LNCAP (cell line): ENCODE measurements around the gene SPDYC.

Source experiments
- TF ChIP-seq, protein P1 (sequence below): fragments of 450-650 bp; IDR thresholded peaks from 2 replicates; pipeline ENCODE4 v1.5.1; 2017; ENCODE audit warnings: mild to moderate bottlenecking

The SPDYC gene

DNA sequence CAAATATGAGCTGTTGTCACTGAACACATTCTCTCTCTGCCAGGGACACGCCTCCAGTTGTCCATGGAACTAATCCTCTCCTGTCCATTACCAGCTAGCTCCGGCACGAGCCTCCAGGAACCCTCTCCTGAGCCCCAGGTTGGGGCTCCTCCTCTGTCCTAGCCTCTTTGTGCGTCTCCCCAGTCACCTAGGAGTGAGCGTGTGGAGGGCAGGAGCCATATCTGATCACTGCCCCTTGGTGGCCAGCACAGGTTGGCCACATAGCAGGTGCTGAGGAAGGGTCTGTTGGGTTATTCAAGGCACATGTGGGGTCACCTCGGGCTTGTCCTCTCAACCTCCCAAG lies 38.2 kb upstream of the SPDYC start:
- TF ChIP-seq, protein P1, sequence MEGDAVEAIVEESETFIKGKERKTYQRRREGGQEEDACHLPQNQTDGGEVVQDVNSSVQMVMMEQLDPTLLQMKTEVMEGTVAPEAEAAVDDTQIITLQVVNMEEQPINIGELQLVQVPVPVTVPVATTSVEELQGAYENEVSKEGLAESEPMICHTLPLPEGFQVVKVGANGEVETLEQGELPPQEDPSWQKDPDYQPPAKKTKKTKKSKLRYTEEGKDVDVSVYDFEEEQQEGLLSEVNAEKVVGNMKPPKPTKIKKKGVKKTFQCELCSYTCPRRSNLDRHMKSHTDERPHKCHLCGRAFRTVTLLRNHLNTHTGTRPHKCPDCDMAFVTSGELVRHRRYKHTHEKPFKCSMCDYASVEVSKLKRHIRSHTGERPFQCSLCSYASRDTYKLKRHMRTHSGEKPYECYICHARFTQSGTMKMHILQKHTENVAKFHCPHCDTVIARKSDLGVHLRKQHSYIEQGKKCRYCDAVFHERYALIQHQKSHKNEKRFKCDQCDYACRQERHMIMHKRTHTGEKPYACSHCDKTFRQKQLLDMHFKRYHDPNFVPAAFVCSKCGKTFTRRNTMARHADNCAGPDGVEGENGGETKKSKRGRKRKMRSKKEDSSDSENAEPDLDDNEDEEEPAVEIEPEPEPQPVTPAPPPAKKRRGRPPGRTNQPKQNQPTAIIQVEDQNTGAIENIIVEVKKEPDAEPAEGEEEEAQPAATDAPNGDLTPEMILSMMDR = no peak

DNA sequence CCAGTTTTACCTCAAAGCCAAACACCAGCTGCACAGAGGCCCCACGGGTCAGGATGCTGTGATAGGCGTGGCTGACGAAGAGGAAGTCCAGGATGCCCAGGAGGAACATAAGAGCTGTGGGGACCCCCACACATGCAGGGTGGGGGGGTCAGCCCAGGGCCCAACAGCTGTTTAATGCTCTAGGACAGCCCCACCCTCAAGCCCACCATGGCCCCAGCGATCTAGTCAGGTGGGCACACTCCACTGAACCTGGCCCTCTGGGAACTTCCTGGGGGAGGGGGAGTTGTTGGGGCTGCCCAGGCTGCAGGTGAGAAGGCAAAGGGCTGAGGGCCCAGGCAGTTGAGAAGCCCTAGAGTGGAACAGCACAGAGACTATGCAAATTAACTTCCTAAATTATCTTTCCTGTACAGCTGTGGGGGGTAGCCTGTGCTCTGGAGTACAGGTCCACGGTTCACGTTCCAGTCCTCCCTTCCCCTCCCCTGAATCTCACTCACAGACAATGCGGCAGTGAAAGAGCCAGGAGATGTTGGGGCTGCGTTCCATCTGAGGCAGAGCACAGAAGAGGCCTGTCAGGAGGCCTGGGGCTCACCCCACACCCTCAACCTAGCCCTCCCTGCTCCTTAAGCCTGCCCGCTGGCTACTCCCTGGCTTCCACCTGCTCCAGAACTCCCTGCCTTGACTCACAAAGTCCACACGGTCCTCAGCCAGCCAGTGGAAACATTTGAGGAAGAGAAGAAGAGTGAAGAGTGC lies 37.6 kb upstream of the SPDYC start:
- TF ChIP-seq, protein P1 = no peak

DNA sequence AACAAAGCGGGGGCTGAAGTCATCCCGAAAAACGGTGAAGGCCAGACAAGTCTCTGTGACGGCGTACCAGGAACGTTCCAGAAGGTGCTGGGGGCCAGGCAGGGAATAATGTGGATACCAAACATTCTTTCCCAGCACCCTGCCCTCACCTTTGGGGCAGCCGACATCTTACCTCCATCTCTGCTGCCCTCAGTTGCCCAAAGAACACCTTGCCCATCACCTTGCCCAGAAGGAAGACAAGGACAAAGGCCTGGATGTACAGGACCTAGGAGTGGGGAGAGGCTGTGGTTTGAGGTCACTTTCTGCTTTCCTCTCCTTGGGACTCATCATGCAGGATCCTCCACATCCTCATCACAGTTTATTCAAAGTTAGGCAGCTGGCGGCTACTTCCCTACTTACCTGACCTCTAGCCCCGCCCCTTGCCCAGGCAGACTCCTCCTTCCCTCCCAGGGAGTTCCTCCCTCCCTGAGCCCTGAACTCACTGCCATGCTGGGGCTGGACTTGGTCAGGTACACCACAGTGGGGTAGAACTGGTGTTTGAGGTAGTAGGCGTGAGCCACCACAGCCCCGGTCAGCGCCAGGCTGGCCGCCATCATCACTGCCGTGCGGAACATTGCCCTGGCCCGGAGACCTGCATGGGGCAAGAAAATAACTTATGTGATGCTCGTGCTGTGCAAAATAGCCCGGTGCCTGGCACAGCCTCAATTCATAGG lies 36.9 kb upstream of the SPDYC start:
- TF ChIP-seq, protein P1 = no peak

DNA sequence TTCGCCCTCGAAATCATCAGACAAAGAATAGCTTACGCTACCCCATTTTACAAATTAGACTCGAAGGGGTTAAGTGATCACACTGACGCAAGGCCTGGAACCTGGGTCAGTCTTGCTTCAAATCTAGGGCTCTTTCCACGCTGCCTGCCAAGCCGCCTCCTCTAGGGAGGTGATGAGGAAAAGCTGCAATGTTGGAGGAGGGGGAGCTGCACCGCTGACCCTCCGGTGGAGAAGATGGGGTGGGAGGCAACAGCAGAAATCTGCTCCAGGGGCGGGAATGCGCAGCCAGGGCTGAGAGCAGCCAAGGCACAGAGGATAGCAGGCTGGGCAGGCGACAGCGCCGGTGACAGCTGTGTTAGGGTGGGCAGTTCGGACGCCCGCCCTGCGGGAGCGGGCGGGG lies 36.3 kb upstream of the SPDYC start:
- TF ChIP-seq, protein P1 = no peak

DNA sequence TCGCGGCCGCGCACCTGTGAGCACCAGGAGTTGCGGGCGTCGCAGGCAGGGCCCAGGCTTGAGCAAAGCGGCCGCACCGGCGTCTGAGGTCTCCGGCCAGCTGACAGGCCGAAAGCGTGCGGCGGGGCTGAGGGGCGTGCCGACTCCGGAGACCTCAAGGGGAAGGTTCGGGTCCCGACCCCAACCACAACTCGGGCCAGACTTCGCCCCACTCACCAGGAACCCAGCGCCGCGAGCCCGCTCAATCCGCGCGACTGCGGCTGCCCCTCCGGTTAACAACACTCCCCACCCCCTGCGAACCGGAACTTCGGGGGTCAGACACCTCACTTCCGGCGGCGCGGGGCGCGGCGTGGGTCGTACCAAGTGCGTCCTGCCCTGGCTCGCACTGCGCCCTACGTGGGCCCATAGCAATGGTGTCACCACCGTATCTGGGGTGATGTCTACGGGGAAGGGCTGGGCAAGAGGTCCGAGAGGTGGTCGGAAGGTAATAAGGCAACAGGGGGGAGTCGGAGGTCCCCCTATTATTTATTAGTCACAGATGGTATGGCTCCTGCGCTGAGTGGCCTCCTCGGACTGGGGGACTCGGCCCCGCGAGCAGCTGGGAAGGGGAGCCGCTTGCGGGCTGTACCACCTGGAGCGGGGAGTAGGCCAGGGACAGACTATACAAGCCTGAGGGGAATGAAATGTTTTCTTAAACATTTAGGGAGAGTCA lies 35.6 kb upstream of the SPDYC start, which contains the start of gene SYVN1:
Gene SYVN1 (minus strand): TSS at position 280 of the 712 bp plus-strand sequence. CDS start 918 bp downstream, outside the sequence.
- TF ChIP-seq, protein P1 = no peak

DNA sequence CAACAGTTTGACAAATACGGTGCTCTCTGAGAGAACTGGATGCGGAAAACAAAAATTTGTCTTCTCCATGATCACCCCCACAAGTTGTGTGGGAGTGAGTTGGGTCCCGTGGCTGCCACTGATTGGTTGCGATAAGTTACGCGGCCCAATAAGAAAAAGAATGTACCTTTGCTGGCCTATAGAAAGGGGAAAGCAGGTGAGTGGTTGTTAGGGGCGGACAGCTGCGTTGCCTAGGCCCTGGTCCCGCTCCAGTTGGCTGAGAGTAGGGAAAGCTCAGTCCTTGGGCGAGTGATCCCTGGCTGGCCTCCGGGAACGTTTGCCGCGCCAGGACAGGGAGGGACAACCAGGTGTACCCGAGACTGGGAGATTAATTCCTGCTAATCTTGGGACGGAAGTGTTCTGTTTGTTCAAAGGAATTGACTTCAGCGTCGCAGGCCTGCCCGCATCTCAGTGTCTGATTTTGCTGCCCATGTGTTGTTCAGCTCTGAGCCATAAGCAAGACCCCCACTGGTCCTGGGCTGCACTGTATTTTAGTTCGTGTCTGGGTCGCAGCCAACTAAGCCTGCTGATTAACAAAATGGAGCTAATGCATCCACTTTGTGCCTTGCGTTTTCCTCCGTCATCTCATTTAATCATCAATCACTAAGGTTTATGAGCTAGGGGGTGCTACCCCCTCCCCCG lies 34.9 kb upstream of the SPDYC start:
- TF ChIP-seq, protein P1 = no peak

DNA sequence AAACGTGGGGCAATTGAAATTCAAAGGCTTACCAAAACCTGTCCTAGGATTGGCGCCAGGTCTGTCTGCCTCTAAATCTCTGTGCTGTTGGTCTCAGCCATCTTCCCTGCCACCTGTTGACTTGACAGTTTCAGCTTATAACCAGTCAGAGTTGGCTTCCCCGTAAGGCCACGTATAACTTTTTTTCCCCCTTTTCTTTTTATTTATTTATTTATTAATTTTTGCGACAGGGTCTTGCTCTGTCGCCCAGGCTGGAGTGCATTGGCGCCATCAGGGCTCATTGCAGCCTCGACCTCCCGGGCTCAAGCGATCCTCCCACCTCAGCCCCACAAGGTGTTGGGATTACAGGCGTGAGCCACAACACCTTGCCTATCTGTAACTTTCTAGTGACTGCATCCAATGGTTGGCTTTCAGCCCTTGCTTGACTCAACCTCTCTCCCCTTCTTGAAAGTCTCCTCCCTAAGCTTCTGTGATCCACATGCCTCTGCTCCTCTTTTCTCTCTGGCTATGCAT lies 34.3 kb upstream of the SPDYC start:
- TF ChIP-seq, protein P1 = no peak
